Fibroblast of lung (primary cell): ENCODE data around the gene TRIM62. TPM values are rescaled to one million over a fixed set of nuclear protein-coding genes. Genes with fewer than 3 reads are reported as not detected.

Source experiments
- DNase-seq, 2 donors: peaks; one replicate each; pipeline versions ENCODE4 v3.0.0 to v3.0.0-alpha.2; 2010; ENCODE audit warnings: low read depth in 2 of 2
- H2AFZ ChIP-seq: 2 replicates; pipeline ENCODE4 v1.5.1; 2012; ENCODE audit warnings: low read length, control low read depth, inconsistent platforms
- H3K27ac ChIP-seq: 2 replicates; pipeline ENCODE4 v1.5.1; 2011; ENCODE audit warnings: low read length, control low read depth; ENCODE audit not compliant: insufficient read depth
- H3K27me3 ChIP-seq: 2 replicates; pipeline ENCODE4 v1.5.1; 2011; ENCODE audit warnings: mild to moderate bottlenecking, low read length; ENCODE audit not compliant: control insufficient read depth, insufficient read depth
- H3K36me3 ChIP-seq: 2 replicates; pipeline ENCODE4 v1.5.1; 2011; ENCODE audit warnings: low read length; ENCODE audit not compliant: control insufficient read depth, insufficient read depth
- H3K4me1 ChIP-seq: 2 replicates; pipeline ENCODE4 v1.5.1; 2011; ENCODE audit warnings: low read length; ENCODE audit not compliant: control insufficient read depth, insufficient read depth; ENCODE audit errors: extremely low read depth
- H3K4me2 ChIP-seq: 2 replicates; pipeline ENCODE4 v1.5.1; 2011; ENCODE audit warnings: low read length, control low read depth; ENCODE audit not compliant: insufficient read depth; ENCODE audit errors: extremely low read depth
- H3K4me3 ChIP-seq, 4 experiments: fragments of 200-600 bp in 1 of 4; sonication (generic) in 1 of 4; replicated peaks in 1 of 4; 2 replicates each; pipeline ENCODE4 v1.5.1; 2011 to 2016; ENCODE audit warnings: low read length in 4 of 4, low read depth in 3 of 4, mild to moderate bottlenecking in 3 of 4, control low read depth in 2 of 4, inconsistent platforms in 1 of 4, mixed read lengths in 1 of 4; ENCODE audit not compliant: insufficient read depth in 1 of 4; ENCODE audit errors: control extremely low read depth in 1 of 4
- H3K79me2 ChIP-seq: 2 replicates; pipeline ENCODE4 v1.5.1; 2012; ENCODE audit warnings: mild to moderate bottlenecking, low read length, inconsistent platforms; ENCODE audit not compliant: control insufficient read depth, insufficient read depth
- H3K9ac ChIP-seq: 2 replicates; pipeline ENCODE4 v1.5.1; 2011; ENCODE audit warnings: mild to moderate bottlenecking, low read length, control low read depth; ENCODE audit not compliant: insufficient read depth
- H3K9me3 ChIP-seq: 2 replicates; pipeline ENCODE4 v1.5.1; 2012; ENCODE audit warnings: low read depth, low read length; ENCODE audit not compliant: control insufficient read depth, insufficient read depth
- H4K20me1 ChIP-seq: 2 replicates; pipeline ENCODE4 v1.5.1; 2011; ENCODE audit warnings: low read length; ENCODE audit not compliant: control insufficient read depth, insufficient read depth; ENCODE audit errors: extremely low read depth
- CTCF ChIP-seq, 2 donors: IDR thresholded peaks in 1 of 2; conservative IDR thresholded peaks in 1 of 2; 1 replicate in 1 of 2; 2 replicates in 1 of 2; pipeline ENCODE4 v1.5.1; 2011 to 2012; ENCODE audit warnings: low read length in 2 of 2, control low read depth in 1 of 2, inconsistent platforms in 1 of 2, low read depth in 1 of 2, mild to moderate bottlenecking in 1 of 2
- EZH2 ChIP-seq: IDR thresholded peaks from 2 replicates; pipeline ENCODE4 v1.5.1; 2012; ENCODE audit warnings: low read length, control low read depth, mild to moderate bottlenecking; ENCODE audit errors: missing control alignments
- polyA plus RNA-seq, 2 donors: library from polyadenylated mRNA; depleted of rRNA in 1 of 2; stranded (reverse) in 1 of 2; unstranded in 1 of 2; fragments of >200 nt; gene quantifications; 2 replicates each; pipeline ENCODE4 v1.2.1, GENCODE V29; 2011 to 2012; ENCODE audit warnings: missing spikeins in 1 of 2
- total RNA-seq: library from RNA; depleted of rRNA; stranded (reverse); fragments of >200 nt; gene quantifications from 2 replicates; pipeline ENCODE4 v1.2.1, GENCODE V29; 2014

The TRIM62 gene
- total and polyA plus RNA-seq, 2 donors (not counting 1 experiment from before 2014, with no cell fraction given): 1.8 to 2.4 TPM

DNA sequence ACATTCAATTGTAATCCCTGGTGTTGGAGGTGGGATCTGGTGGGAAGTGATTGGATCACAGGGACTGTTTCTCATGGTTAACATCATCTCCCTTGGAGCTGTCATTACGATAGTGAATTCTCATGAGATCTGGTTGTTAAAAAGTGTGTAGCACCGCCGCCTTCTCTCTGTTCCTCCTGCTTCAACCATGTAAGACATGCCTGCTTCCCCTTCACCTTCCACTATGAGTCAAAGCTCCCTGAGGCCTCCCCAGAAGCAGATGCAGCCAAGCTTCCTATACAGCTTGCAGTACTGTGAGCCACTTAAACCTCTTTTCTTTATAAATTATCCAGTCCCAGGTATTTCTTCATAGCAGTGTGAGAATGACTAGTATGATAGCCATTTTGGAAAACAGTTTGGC is 30.1 kb upstream of the TRIM62 start:
- Histone ChIP-seq H3K4me3 (no peak overlapping the region), H3K9me3 (no peaks in the 10 kb centered on the region)
- TF ChIP-seq CTCF (conservative IDR thresholded peaks at IDR 0.05 in 1 of 2, IDR thresholded peaks at IDR 0.05 in 1 of 2; ENCODE audit: low read depth in 1 of 2, low read length in 2 of 2) (no peak), EZH2 (no peak)

GRCh38 chr1:33206340-33206739 is 24.5 kb upstream of the TRIM62 start:
- Histone ChIP-seq H4K20me1 (no peaks in the 10 kb centered on the region), H3K9me3 (no peaks in the 10 kb centered on the region), H3K27me3 (no peaks in the 10 kb centered on the region), H3K4me1 (no peaks in the 10 kb centered on the region), H3K36me3 (no peaks in the 10 kb centered on the region), H3K27ac (no peak overlapping the region), H3K4me3 (no peak overlapping the region), H3K4me2 (no peak overlapping the region), H3K9ac (no peak overlapping the region), H2AFZ (no peak overlapping the region), H3K79me2 (no peaks in the 10 kb centered on the region)
- no peak for DNase-seq
- TF ChIP-seq CTCF (conservative IDR thresholded peaks at IDR 0.05 in 1 of 2, IDR thresholded peaks at IDR 0.05 in 1 of 2; ENCODE audit: low read depth in 1 of 2, low read length in 2 of 2) (no peak), EZH2 (no peak)

More for the DNA sequence above, 30.1 kb upstream of the TRIM62 start:
- Histone ChIP-seq H3K27me3 (peaks cover 2% of the 10 kb centered on the region), H3K36me3 (no peaks in the 10 kb centered on the region), H2AFZ (no peak overlapping the region), H3K9ac (no peak overlapping the region), H3K79me2 (no peaks in the 10 kb centered on the region), H3K4me1 (no peaks in the 10 kb centered on the region), H4K20me1 (no peaks in the 10 kb centered on the region), H3K4me2 (no peak overlapping the region), H3K27ac (no peak overlapping the region)
- DNase-seq: no peak

GRCh38 chr1:33195556-33195955 is 13.7 kb upstream of the TRIM62 start:
- TF ChIP-seq CTCF (conservative IDR thresholded peaks at IDR 0.05 in 1 of 2, IDR thresholded peaks at IDR 0.05 in 1 of 2; ENCODE audit: low read depth in 1 of 2, low read length in 2 of 2) (no peak), EZH2 (no peak)
- no peak overlapping the region for H3K27ac ChIP-seq
- no peak overlapping the region for H3K9ac ChIP-seq
- H3K4me2 ChIP-seq: no peak overlapping the region
- no peak overlapping the region for H2AFZ ChIP-seq
- H4K20me1 ChIP-seq: no peaks in the 10 kb centered on the region
- peaks cover 3% of the 10 kb centered on the region for H3K27me3 ChIP-seq
- no peaks in the 10 kb centered on the region for H3K36me3 ChIP-seq
- peak in 1 of 2 donors; percentile 36 for DNase-seq
- no peak overlapping the region for H3K4me3 ChIP-seq
- no peaks in the 10 kb centered on the region for H3K9me3 ChIP-seq
- H3K79me2 ChIP-seq: no peaks in the 10 kb centered on the region
- no peaks in the 10 kb centered on the region for H3K4me1 ChIP-seq
